MM.1S (cell line): ENCODE data around the gene RNF150.

Experiments used
- EZH2phosphoT487 ChIP-seq: fragments of 300-600 bp; sonication (generic); IDR thresholded peaks from 2 replicates; pipeline ENCODE4 v1.6.1; 2018; ENCODE audit warnings: antibody characterized with exemption, low read length
- TF ChIP-seq, protein P1 (sequence below): fragments of 300-600 bp; sonication (generic); IDR thresholded peaks from 2 replicates; pipeline ENCODE4 v1.5.1; 2016; ENCODE audit warnings: antibody characterized with exemption, low read length, mixed read lengths

DNA sequence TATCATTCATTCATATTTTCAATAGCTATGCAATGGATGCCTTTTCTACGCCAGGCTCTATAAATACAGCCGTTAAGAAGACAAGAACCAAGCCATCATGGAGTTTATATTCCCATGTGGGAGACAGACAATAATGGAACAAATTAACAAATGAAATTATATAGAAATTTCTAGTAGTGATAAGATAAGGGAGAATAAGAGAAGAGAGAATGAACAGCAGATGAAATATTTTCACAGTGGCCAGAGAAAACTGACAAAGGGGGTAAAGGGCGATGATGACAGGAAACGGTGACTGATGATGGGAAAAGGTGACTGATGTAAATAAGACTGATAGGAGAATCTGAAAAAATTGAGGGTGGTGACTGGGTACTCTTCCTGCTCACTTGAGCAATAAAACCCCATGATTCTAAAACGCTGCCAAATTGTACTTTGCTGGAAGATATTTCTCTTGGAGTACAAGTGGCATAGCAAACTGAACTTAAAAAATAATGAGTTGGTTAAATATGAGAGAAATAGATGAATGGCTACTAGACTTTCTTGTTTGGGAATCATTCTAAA, 13.2 kb downstream of the RNF150 start:
- TF ChIP-seq, protein P1, sequence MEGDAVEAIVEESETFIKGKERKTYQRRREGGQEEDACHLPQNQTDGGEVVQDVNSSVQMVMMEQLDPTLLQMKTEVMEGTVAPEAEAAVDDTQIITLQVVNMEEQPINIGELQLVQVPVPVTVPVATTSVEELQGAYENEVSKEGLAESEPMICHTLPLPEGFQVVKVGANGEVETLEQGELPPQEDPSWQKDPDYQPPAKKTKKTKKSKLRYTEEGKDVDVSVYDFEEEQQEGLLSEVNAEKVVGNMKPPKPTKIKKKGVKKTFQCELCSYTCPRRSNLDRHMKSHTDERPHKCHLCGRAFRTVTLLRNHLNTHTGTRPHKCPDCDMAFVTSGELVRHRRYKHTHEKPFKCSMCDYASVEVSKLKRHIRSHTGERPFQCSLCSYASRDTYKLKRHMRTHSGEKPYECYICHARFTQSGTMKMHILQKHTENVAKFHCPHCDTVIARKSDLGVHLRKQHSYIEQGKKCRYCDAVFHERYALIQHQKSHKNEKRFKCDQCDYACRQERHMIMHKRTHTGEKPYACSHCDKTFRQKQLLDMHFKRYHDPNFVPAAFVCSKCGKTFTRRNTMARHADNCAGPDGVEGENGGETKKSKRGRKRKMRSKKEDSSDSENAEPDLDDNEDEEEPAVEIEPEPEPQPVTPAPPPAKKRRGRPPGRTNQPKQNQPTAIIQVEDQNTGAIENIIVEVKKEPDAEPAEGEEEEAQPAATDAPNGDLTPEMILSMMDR: no peak
- no peak for TF ChIP-seq EZH2phosphoT487
